Endometrium (tissue), 2 donors: ENCODE results near the gene TOMM20.

Source experiments
- FAIRE-seq: peaks from 2 replicates; lab custom pipeline; 2012; peaks lifted over from hg19 to GRCh38; lab: Jason Lieb, UNC
- donor health status: control.
- donor health status: control.

Gene TOMM20

GRCh38 chr1:235134171-235134570 lies 5.5 kb upstream of the TOMM20 start:
- no peak for FAIRE-seq

GRCh38 chr1:235133086-235133485 lies 4.4 kb upstream of the TOMM20 start:
- no peak for FAIRE-seq

GRCh38 chr1:235131961-235132360 lies 3.3 kb upstream of the TOMM20 start:
- no peak for FAIRE-seq

- no peak for FAIRE-seq
Observed at GRCh38 chr1:235130766-235131270, 2.2 kb upstream of the TOMM20 start.

- FAIRE-seq = no peak
Observed at GRCh38 chr1:235129774-235130570, 1.3 kb upstream of the TOMM20 start.

GRCh38 chr1:235127732-235128455 lies 743 bp downstream of the TOMM20 start:
- FAIRE-seq = no peak

- no peak for FAIRE-seq
Observed at GRCh38 chr1:235127203-235127602, 1.4 kb downstream of the TOMM20 start.

- FAIRE-seq = no peak
Observed at GRCh38 chr1:235124665-235125064, 4.0 kb downstream of the TOMM20 start.

- FAIRE-seq = no peak
Observed at GRCh38 chr1:235124111-235124510, 4.5 kb downstream of the TOMM20 start.

GRCh38 chr1:235122348-235122747 lies 6.3 kb downstream of the TOMM20 start:
- no peak for FAIRE-seq

- no peak for FAIRE-seq
Observed at GRCh38 chr1:235113183-235113917, 15.3 kb downstream of the TOMM20 start.

GRCh38 chr1:235112297-235113182 lies 16.1 kb downstream of the TOMM20 start:
- no peak for FAIRE-seq

- FAIRE-seq = no peak
Observed at GRCh38 chr1:235111107-235111506, 17.5 kb downstream of the TOMM20 start.

- no peak for FAIRE-seq
Observed at GRCh38 chr1:235108876-235109275, 19.8 kb downstream of the TOMM20 start.

GRCh38 chr1:235108185-235108593 lies 20.4 kb downstream of the TOMM20 start:
- FAIRE-seq = no peak

- no peak for FAIRE-seq
Observed at GRCh38 chr1:235107368-235108184, 21.1 kb downstream of the TOMM20 start.

GRCh38 chr1:235106457-235106856 lies 22.2 kb downstream of the TOMM20 start:
- no peak for FAIRE-seq

GRCh38 chr1:235105051-235106043 lies 23.3 kb downstream of the TOMM20 start:
- FAIRE-seq = no peak

- FAIRE-seq = no peak
Observed at GRCh38 chr1:235102993-235103411, 25.6 kb downstream of the TOMM20 start.

GRCh38 chr1:235102259-235102582 lies 26.4 kb downstream of the TOMM20 start:
- no peak for FAIRE-seq
